Testis (tissue), 2 donors: Measurements from ENCODE around the gene ARHGDIG.

Source experiments
- CTCF ChIP-seq, 3 experiments: fragments of 450-650 bp in 2 of 3; fragments of 200-600 bp in 1 of 3; sonication (generic) in 1 of 3; IDR thresholded peaks; one replicate each; pipeline ENCODE4 v1.5.1; 2016 to 2019; ENCODE audit warnings: antibody characterized with exemption in 3 of 3, mild to moderate bottlenecking in 2 of 3, moderate library complexity in 1 of 3
- POLR2A ChIP-seq: fragments of 450-650 bp; IDR thresholded peaks from one replicate; pipeline ENCODE4 v1.6.1; 2017; ENCODE audit warnings: antibody characterized with exemption, mild to moderate bottlenecking, moderate library complexity

GRCh38 chr16:307691-308312, 27.4 kb downstream of the ARHGDIG start:
- TF ChIP-seq CTCF (IDR thresholded peaks at IDR 0.05) (no peak), POLR2A (no peak)
